Esophagus muscularis mucosa (tissue), 4 donors: ENCODE data around the gene C9. TPM values are rescaled to one million over a fixed set of nuclear protein-coding genes. Genes with fewer than 3 reads are reported as not detected.
"Not testable (repeated sequence)": the region's sequence is repeated elsewhere in the genome, so short reads cannot be mapped to it uniquely, and the experiment has no call there.

ENCODE experiments used
- DNase-seq: peaks from one replicate; pipeline ENCODE4 v3.0.0-alpha.2; 2017; ENCODE audit errors: extremely low spot score
- H3K27ac ChIP-seq, 4 donors: fragments of 200-600 bp; sonication (generic); replicated peaks in 1 of 4; 1 replicate in 3 of 4; 2 replicates in 1 of 4; pipeline ENCODE4 v1.5.1; 2016 to 2019; ENCODE audit warnings: mild to moderate bottlenecking in 1 of 4
- H3K27me3 ChIP-seq, 4 donors: fragments of 200-600 bp; sonication (generic); one replicate each; pipeline versions ENCODE4 v1.5.1 to v1.6.0; 2016 to 2019
- H3K36me3 ChIP-seq, 4 donors: fragments of 200-600 bp; sonication (generic); one replicate each; pipeline ENCODE4 v1.5.1; 2016 to 2019
- H3K4me1 ChIP-seq, 4 donors: fragments of 200-600 bp; sonication (generic); one replicate each; pipeline ENCODE4 v1.5.1; 2016 to 2019
- H3K4me3 ChIP-seq, 4 donors: fragments of 200-600 bp; sonication (generic); 1 replicate in 2 of 4; 2 replicates in 2 of 4; pipeline ENCODE4 v1.5.1; 2016 to 2019; ENCODE audit warnings: mild to moderate bottlenecking in 4 of 4, moderate library complexity in 1 of 4
- H3K9me3 ChIP-seq, 4 donors: fragments of 200-600 bp; sonication (generic); 1 replicate in 3 of 4; 2 replicates in 1 of 4; pipeline ENCODE4 v1.5.1; 2016 to 2019
- EP300 ChIP-seq: sonication (generic); formaldehyde crosslinking; IDR thresholded peaks from one replicate; pipeline ENCODE4 v1.6.1; 2017; ENCODE audit warnings: antibody characterized with exemption
- POLR2A ChIP-seq: fragments of 450-650 bp; IDR thresholded peaks from one replicate; pipeline ENCODE4 v1.6.1; 2017; ENCODE audit warnings: antibody characterized with exemption, moderate library complexity, mild to moderate bottlenecking, low read depth
- POLR2AphosphoS5 ChIP-seq, 2 donors: sonication (generic); formaldehyde crosslinking; IDR thresholded peaks; one replicate each; pipeline ENCODE4 v1.6.1; 2017; ENCODE audit warnings: antibody characterized with exemption in 2 of 2
- WGBS: methylation state at CpG from one replicate; pipeline ENCODE4 v1.1.5; 2018; 5-methylcytosine and 5-hydroxymethylcytosine counted together
- intact Hi-C: fragments of 100-400 bp; cut with DNase I; formaldehyde crosslinking; loops from one replicate; pipeline ENCODE4 v1.15.1; 2023
- total RNA-seq, 4 donors: library from RNA; depleted of rRNA; stranded (reverse); fragments of >200 nt; gene quantifications; one replicate each; pipeline versions ENCODE4 v1.1.0 to v1.2.1, GENCODE V29; 2016
- TF ChIP-seq, protein P1 (sequence below), 3 experiments: fragments of 200-600 bp in 2 of 3; fragments of 450-650 bp in 1 of 3; sonication (generic) in 2 of 3; IDR thresholded peaks; one replicate each; pipeline ENCODE4 v1.5.1; 2017 to 2019; ENCODE audit warnings: antibody characterized with exemption in 3 of 3, mild to moderate bottlenecking in 2 of 3, moderate library complexity in 1 of 3

The C9 gene
- total RNA-seq, 4 donors from 2014 or later: not detected

DNA sequence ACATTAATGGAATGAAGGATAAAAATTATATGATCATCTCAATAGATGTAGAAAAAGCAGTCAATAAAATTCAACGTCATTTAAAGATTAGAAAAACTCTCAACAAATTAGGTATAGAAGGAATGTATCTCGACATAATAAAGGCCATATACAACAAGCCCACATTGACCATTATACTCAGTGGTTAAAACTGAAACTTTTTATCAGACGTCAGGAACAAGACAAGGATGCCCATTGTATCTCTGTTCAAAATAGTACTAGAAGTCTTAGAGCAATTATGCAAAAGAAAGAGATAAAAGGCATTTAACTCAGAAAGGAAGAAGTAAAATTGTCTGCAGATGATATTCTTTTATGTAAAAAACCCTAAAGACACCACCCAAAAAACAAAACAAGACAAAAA, 40.8 kb downstream of the C9 start:
- H3K4me1 ChIP-seq: no peaks in the 10 kb centered on the region
- intact Hi-C loops: no loop called here
- TF ChIP-seq POLR2A (no peak), EP300 (no peak), POLR2AphosphoS5 (IDR thresholded peaks at IDR 0.05) (no peak)
- TF ChIP-seq, protein P1, sequence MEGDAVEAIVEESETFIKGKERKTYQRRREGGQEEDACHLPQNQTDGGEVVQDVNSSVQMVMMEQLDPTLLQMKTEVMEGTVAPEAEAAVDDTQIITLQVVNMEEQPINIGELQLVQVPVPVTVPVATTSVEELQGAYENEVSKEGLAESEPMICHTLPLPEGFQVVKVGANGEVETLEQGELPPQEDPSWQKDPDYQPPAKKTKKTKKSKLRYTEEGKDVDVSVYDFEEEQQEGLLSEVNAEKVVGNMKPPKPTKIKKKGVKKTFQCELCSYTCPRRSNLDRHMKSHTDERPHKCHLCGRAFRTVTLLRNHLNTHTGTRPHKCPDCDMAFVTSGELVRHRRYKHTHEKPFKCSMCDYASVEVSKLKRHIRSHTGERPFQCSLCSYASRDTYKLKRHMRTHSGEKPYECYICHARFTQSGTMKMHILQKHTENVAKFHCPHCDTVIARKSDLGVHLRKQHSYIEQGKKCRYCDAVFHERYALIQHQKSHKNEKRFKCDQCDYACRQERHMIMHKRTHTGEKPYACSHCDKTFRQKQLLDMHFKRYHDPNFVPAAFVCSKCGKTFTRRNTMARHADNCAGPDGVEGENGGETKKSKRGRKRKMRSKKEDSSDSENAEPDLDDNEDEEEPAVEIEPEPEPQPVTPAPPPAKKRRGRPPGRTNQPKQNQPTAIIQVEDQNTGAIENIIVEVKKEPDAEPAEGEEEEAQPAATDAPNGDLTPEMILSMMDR (IDR thresholded peaks at IDR 0.05): no peak
- no peak for DNase-seq
- WGBS: 89% methylated on average over 3 of the region's 3 CpGs
- no peak overlapping the region for H3K4me3 ChIP-seq
- H3K9me3 ChIP-seq: peaks cover 0 to 5% (median 2%) of the 10 kb centered on the region in 4 donors
- no peak overlapping the region for H3K27ac ChIP-seq
- no peaks in the 10 kb centered on the region for H3K36me3 ChIP-seq
- no peaks in the 10 kb centered on the region for H3K27me3 ChIP-seq

DNA sequence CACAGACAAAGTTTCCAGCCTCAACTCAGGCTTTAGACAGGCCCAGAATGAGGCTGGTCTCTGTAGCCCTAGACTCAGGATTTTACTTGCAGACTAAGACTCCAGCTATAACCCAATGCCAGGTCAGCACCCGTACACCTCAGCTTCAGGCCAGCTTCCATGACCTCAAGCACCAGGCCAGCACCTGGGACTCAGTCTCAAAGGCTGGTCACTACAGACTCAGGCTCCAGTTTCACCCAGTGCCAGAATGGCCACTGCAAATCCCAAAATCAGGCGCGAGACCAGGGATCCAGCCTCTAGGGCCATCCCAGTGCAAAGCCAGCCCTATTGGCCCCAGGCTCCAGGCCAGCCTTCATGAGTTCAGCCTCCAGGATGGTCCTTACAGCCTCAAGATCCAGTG, 44.9 kb downstream of the C9 start:
- intact Hi-C loops: no loop called here
- H3K4me3 ChIP-seq: no peak overlapping the region
- H3K27me3 ChIP-seq: no peaks in the 10 kb centered on the region
- no peaks in the 10 kb centered on the region for H3K36me3 ChIP-seq
- no peaks in the 10 kb centered on the region for H3K4me1 ChIP-seq
- no peak for DNase-seq
- 83% methylated on average over 2 of the region's 3 CpGs for WGBS
- H3K9me3 ChIP-seq: peaks cover 0 to 5% (median 2%) of the 10 kb centered on the region in 4 donors
- H3K27ac ChIP-seq: no peak overlapping the region
- no peak for TF ChIP-seq POLR2AphosphoS5 (IDR thresholded peaks at IDR 0.05)
- TF ChIP-seq, protein P1 (IDR thresholded peaks at IDR 0.05): no peak
- TF ChIP-seq EP300: no peak
- no peak for TF ChIP-seq POLR2A

DNA sequence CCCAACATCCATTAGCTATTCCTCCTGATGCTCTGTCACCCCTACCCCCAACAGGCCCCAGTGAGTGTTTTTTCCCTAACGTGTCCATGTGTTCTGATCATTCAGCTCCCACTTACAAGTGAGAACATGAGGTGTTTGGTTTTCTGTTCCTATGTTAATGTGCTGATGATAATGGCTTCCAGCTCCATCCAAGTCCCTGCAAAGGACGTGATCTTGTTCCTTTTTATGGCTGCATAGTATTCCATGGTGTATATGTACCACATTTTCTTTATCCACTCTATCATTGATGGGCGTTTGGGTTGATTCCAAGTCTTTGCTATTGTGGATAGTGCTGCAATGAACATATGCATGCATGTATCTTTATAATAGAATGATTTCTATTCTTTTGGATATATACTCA, 47.8 kb downstream of the C9 start:
- H3K4me3 ChIP-seq, H3K4me1 ChIP-seq, H3K27me3 ChIP-seq, intact Hi-C loops, H3K9me3 ChIP-seq, DNase-seq, H3K27ac ChIP-seq, H3K36me3 ChIP-seq: not testable (repeated sequence)
- 81% methylated on average over 3 of the region's 3 CpGs for WGBS

DNA sequence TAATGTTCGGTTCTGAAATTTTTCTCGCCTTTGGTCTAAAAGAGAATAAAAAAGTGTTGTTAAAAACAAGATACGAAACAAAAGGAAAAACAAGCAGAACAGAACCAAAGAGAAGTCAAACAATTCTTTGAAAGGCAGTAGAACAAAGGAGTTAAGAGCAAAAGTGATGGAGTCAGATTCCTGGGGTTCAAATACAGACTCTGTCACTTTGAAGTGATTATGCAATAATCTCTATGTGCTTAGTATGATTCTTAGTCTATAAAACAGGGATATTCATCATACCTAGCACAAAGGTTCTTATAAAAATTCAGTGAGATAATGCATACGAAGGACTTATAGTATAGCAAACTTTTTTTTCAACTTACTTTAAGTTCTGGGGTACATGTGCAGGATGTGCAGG, 48.3 kb downstream of the C9 start:
- Histone ChIP-seq H3K9me3 (peaks cover 0 to 5% (median 2%) of the 10 kb centered on the region in 4 donors), H3K36me3 (no peaks in the 10 kb centered on the region), H3K27ac (no peak overlapping the region), H3K4me3 (no peak overlapping the region), H3K4me1 (no peaks in the 10 kb centered on the region), H3K27me3 (no peaks in the 10 kb centered on the region)
- no peak for DNase-seq
- WGBS: 78% methylated on average over 4 of the region's 4 CpGs
- intact Hi-C loops: no loop called here
- TF ChIP-seq POLR2A (no peak), POLR2AphosphoS5 (IDR thresholded peaks at IDR 0.05) (no peak), EP300 (no peak)

DNA sequence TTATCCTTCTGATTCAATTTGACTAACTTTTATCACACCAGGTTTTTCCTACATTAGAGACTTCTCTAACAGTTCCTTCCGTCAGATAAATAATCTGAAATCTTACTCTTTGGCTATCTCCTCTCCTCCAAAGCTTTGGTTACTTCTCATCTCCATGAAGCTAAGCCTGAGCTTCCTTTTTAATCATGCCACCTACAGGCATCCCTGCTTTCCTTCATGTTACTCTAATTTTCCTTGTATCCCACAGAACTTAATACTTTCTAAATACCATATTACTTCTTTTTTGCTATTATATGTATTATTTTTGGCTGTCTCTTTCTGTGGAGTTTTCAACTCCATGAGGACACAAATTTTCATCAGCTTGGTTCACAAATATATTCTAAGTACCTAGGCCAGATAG, 49.7 kb downstream of the C9 start:
- DNase-seq: no peak
- H3K36me3 ChIP-seq: no peaks in the 10 kb centered on the region
- WGBS: 86% methylated on average over 1 of the region's 1 CpG
- intact Hi-C loops: no loop called here
- peaks cover 0 to 2% (median under 1%) of the 10 kb centered on the region in 4 donors for H3K9me3 ChIP-seq
- no peaks in the 10 kb centered on the region for H3K4me1 ChIP-seq
- TF ChIP-seq POLR2A: no peak
- TF ChIP-seq POLR2AphosphoS5 (IDR thresholded peaks at IDR 0.05): no peak
- TF ChIP-seq EP300: no peak
- TF ChIP-seq, protein P1 (IDR thresholded peaks at IDR 0.05): no peak
- no peak overlapping the region for H3K4me3 ChIP-seq
- no peak overlapping the region for H3K27ac ChIP-seq
- no peaks in the 10 kb centered on the region for H3K27me3 ChIP-seq

DNA sequence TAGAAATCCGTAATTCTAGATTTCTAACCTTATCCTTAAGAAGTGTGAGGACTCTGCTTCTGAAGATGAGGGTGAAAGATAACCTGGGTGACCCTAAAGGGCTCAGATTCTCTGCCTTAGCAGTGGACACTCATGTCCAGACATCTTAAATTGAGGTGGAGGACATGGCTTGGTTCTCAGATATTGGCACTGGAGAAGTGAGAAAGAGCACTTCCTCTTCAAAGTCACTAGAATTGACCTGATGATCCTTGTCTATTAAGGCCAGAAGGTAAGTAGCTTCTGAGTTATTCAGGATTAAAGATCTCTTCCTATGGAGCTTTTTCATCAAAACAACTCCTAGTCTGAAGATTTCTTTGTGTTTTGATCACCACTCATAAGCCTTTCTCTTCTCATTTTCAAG, 54.8 kb downstream of the C9 start:
- TF ChIP-seq POLR2A (no peak), EP300 (no peak), POLR2AphosphoS5 (IDR thresholded peaks at IDR 0.05) (no peak)
- TF ChIP-seq, protein P1 (IDR thresholded peaks at IDR 0.05): no peak
- Histone ChIP-seq H3K4me3 (no peak overlapping the region), H3K27me3 (no peaks in the 10 kb centered on the region), H3K27ac (no peak overlapping the region), H3K4me1 (no peaks in the 10 kb centered on the region), H3K36me3 (no peaks in the 10 kb centered on the region), H3K9me3 (no peaks in the 10 kb centered on the region)
- WGBS: 100% methylated on average over 1 of the region's 1 CpG
- no peak for DNase-seq
- intact Hi-C loops: no loop called here
